CD4-positive, alpha-beta memory T cell (primary cell): ENCODE data around the gene PPM1F. TPM values are rescaled to one million over a fixed set of nuclear protein-coding genes. Genes with fewer than 3 reads are reported as not detected.

ENCODE experiments used
- CTCF ChIA-PET: fragments of 350-600 bp; sonication (Branson Sonifier 250); formaldehyde crosslinking; loops from one replicate; lab custom pipeline; 2021; ENCODE audit warnings: inconsistent platforms; ENCODE audit not compliant: partially characterized antibody; lab: Charles Lee
- POLR2A ChIA-PET: fragments of 350-600 bp; sonication (Branson Sonifier 250); formaldehyde crosslinking; loops from one replicate; lab custom pipeline; 2021; ENCODE audit not compliant: partially characterized antibody; lab: Charles Lee
- DNase-seq, 5 donors: peaks; one replicate each; pipeline versions ENCODE4 v3.0.0 to v3.0.0-alpha.2; 2020 to 2022; ENCODE audit warnings: mixed read lengths in 1 of 5
- H3K27ac ChIP-seq: one replicate; pipeline ENCODE4 v1.7.0; 2013; ENCODE audit warnings: low read depth, low read length
- H3K27me3 ChIP-seq: 2 replicates; pipeline ENCODE4 v1.7.0; 2013; ENCODE audit warnings: mild to moderate bottlenecking, low read length, moderate library complexity; ENCODE audit not compliant: insufficient read depth
- H3K36me3 ChIP-seq: 2 replicates; pipeline ENCODE4 v1.7.0; 2013; ENCODE audit warnings: mild to moderate bottlenecking, low read length, moderate library complexity; ENCODE audit not compliant: insufficient read depth
- H3K4me1 ChIP-seq: 2 replicates; pipeline ENCODE4 v1.7.0; 2013; ENCODE audit warnings: mild to moderate bottlenecking, low read length, moderate library complexity; ENCODE audit not compliant: insufficient read depth
- H3K4me3 ChIP-seq, 2 donors: one replicate each; pipeline ENCODE4 v1.7.0; 2013; ENCODE audit warnings: low read length in 2 of 2, mild to moderate bottlenecking in 1 of 2
- H3K9me3 ChIP-seq, 2 donors: one replicate each; pipeline ENCODE4 v1.7.0; 2013; ENCODE audit warnings: low read length in 2 of 2, control low read depth in 1 of 2; ENCODE audit not compliant: control insufficient read depth in 1 of 2
- H3K27ac Mint-ChIP-seq, 7 donors: one replicate each; pipeline ENCODE4 v1.8.0; 2020 to 2021; ENCODE audit warnings: mixed read lengths in 7 of 7, mild to moderate bottlenecking in 6 of 7, inconsistent platforms in 3 of 7, moderate library complexity in 3 of 7
- H3K27me3 Mint-ChIP-seq, 2 donors: one replicate each; pipeline ENCODE4 v1.8.0; 2020 to 2021; ENCODE audit warnings: mixed read lengths in 2 of 2
- H3K36me3 Mint-ChIP-seq, 2 donors: one replicate each; pipeline ENCODE4 v1.8.0; 2020 to 2021; ENCODE audit warnings: mixed read lengths in 2 of 2, inconsistent platforms in 1 of 2, mild to moderate bottlenecking in 1 of 2
- H3K4me1 Mint-ChIP-seq, 4 donors: one replicate each; pipeline ENCODE4 v1.8.0; 2020 to 2021; ENCODE audit warnings: mixed read lengths in 4 of 4, mild to moderate bottlenecking in 1 of 4
- H3K4me3 Mint-ChIP-seq, 8 donors: one replicate each; pipeline ENCODE4 v1.8.0; 2020 to 2021; ENCODE audit warnings: mixed read lengths in 8 of 8, mild to moderate bottlenecking in 7 of 8, moderate library complexity in 6 of 8, inconsistent platforms in 3 of 8
- H3K9me3 Mint-ChIP-seq, 8 donors: one replicate each; pipeline ENCODE4 v1.8.0; 2020 to 2021; ENCODE audit warnings: mixed read lengths in 8 of 8, mild to moderate bottlenecking in 5 of 8, inconsistent platforms in 3 of 8, moderate library complexity in 1 of 8
- intact Hi-C: fragments of 100-400 bp; cut with micrococcal nuclease; formaldehyde crosslinking; loops from one replicate; pipeline ENCODE4 v1.15.1; 2023
- polyA plus RNA-seq, 2 donors: library from polyadenylated mRNA; unstranded; fragments of 300-500 nt; fragmentation: Illumina TruSeq; gene quantifications; one replicate each; pipeline ENCODE4 v1.2.3, GENCODE V29; 2021
- total RNA-seq, 2 experiments: library from RNA; stranded (reverse); gene quantifications; one replicate each; pipeline ENCODE4 v1.2.3, GENCODE V29; 2021

The PPM1F gene
- total and polyA plus RNA-seq, 4 experiments from 2014 or later = 5.3 to 25.4 (median 15.2) TPM

DNA sequence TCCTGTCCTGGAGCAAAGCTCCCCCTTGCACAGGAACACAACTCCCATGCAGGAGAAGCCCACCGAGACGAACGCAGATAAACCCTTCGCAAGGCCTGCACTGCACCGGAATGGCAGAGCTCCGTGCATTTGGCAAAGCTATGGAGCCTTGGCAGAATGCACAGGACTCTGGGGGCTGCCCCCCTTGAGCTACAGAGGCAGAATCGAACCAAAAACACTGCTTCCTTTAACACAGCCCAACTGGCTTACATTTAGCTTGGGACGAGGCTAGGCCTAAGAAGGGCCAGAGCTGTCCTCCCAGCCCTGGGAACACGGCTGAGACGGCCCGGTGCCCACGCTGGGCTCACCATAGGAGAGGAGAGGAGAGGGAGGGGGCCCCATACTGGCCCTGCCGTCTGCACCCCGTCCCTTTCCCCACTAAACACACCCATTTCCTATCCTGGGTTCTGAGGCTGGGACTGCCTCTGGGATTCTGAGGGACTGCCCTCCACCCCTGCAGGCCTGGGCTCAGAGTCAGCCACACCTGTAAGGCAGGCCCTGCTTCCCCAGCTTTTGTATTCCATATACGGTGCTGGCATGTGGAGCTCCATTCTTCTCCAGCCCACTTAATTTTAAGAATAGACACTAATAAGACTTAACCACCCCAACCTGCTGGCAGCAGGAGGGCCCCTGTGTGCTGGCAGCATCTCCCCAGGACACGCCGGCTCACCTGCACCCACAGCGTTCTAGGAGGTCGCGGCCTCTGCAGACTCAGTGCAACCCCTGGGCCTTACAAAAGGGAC, 32.9 kb downstream of the PPM1F start:
- intact Hi-C loops = no loop called here
- DNase-seq = no peak
- CTCF ChIA-PET = interaction anchor here (1.3 kb wide), 1 partner anchor 16 kb away, joined by 3 read pairs; no protein-coding TSS in a partner anchor
- H3K9me3 Mint-ChIP-seq = no peaks in the 10 kb centered on the region
- no peaks in the 10 kb centered on the region for H3K36me3 Mint-ChIP-seq
- Histone ChIP-seq H3K27ac (no peak overlapping the region), H3K36me3 (no peaks in the 10 kb centered on the region), H3K4me1 (no peaks in the 10 kb centered on the region), H3K27me3 (no peaks in the 10 kb centered on the region), H3K9me3 (no peaks in the 10 kb centered on the region), H3K4me3 (no peak overlapping the region)
- no peaks in the 10 kb centered on the region for H3K4me1 Mint-ChIP-seq
- no peak overlapping the region for H3K4me3 Mint-ChIP-seq
- H3K27me3 Mint-ChIP-seq = no peaks in the 10 kb centered on the region
- no peak overlapping the region for H3K27ac Mint-ChIP-seq
- POLR2A ChIA-PET = no interaction called here

DNA sequence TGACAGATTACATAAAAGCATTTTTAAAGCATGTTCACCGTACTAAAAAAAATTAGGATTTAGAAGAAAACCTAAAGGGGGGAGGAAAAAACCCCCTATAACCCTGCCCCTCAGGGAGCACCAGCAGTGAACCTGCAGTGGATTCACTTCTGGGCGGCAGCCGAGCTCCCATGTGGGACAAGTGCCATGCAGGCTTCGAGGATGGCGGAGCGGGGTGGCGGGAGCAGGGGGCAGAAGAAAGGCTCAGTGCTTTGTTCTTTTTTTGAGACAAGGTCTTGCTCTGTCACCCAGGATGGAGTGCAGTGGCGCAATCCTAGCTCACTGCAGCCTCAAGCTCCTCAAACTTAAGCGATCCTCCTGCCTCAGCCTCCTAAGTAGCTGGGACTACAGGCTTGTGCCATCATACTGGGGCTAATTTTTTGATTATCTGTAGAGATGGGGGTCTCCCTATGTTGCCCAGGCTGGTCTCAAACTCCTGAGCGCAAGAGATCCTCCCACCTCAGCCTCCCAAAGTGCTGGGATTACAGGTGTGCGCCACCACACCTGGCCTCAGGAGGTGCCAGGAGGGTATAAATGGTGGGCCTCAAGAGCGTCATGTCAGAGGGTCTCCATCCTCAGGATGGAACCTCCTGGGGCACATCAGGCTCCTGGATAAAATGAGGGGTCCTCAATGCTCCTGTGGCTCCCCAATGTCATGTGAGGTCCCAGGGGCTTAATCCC, 34.0 kb downstream of the PPM1F start:
- H3K9me3 ChIP-seq = no peaks in the 10 kb centered on the region
- intact Hi-C loops = no loop called here
- H3K27ac Mint-ChIP-seq = no peak overlapping the region
- ChIA-PET POLR2A (no interaction called here), CTCF (interaction anchor here (1.3 kb wide), 1 partner anchor 17 kb away, joined by 3 read pairs; no protein-coding TSS in a partner anchor)
- H3K27me3 Mint-ChIP-seq = no peaks in the 10 kb centered on the region
- no peaks in the 10 kb centered on the region for H3K36me3 Mint-ChIP-seq
- no peak overlapping the region for H3K27ac ChIP-seq
- no peak overlapping the region for H3K4me3 Mint-ChIP-seq
- H3K4me1 Mint-ChIP-seq = no peaks in the 10 kb centered on the region
- H3K27me3 ChIP-seq = no peaks in the 10 kb centered on the region
- no peak overlapping the region for H3K4me3 ChIP-seq
- no peaks in the 10 kb centered on the region for H3K4me1 ChIP-seq
- H3K9me3 Mint-ChIP-seq = no peaks in the 10 kb centered on the region
- no peak for DNase-seq
- no peaks in the 10 kb centered on the region for H3K36me3 ChIP-seq

DNA sequence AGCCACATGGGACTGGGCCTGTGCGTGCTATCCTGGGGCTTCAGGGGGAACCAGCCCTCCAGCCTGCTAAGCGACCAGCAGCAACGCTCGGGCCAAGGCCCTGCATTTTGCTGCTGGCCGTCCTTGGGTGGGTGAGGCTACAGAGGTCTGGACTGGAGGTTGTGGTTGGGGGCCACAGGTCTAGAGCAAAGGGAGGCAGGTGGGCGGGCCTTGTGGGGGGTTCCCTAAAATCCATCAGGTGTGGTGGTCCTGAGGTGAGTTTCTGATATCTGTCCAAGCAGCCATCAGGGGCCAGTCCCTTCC, 34.7 kb downstream of the PPM1F start:
- no peak for DNase-seq
- Histone ChIP-seq H3K27me3 (no peaks in the 10 kb centered on the region), H3K4me3 (no peak overlapping the region), H3K4me1 (no peaks in the 10 kb centered on the region), H3K9me3 (no peaks in the 10 kb centered on the region), H3K36me3 (no peaks in the 10 kb centered on the region), H3K27ac (no peak overlapping the region)
- Mint-ChIP-seq H3K27ac (no peak overlapping the region), H3K4me3 (no peak overlapping the region), H3K9me3 (no peaks in the 10 kb centered on the region), H3K36me3 (no peaks in the 10 kb centered on the region), H3K27me3 (no peaks in the 10 kb centered on the region), H3K4me1 (no peaks in the 10 kb centered on the region)
- ChIA-PET POLR2A (no interaction called here), CTCF (interaction anchor here (1.6 kb wide), 1 partner anchor 150 kb away, joined by 3 read pairs; no protein-coding TSS in a partner anchor)
- intact Hi-C loops = no loop called here

DNA sequence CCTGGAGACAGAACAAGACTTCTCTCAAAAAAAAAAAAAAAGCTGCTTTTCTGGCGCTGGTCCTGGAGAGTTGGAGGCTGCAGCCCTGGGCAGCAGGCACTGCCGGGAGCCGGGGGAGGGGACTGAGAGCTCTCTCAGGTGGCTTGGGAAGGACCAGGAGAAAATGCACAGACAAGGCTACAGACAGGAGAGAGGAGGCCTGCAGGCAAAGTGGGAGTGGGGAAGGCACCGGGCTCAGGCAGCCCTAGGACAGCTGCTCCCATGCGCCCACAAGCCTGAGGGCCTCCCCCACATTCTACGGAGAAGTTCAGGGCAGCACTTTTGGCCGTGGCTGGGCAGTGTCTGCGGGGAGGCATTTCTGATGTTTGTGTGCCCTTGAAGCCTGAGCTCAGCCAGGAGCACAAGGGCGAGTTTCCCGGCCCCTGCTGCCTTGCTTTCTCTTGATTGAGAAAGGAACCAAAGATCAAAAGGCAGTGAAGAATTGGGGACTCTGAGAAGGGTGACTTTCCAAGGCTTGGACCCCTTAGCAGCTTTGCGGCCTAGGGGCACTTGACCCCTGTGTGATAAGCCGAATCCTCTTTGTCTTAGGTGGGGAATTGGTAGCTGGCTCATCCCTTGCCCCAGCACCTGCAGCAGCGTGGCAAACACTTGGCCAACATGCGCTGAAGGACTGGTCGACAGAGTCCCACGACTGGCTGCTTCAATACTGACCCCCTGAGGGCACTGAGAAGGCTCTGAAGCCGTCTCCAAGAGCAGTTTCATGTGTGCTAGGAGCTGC, 35.3 kb downstream of the PPM1F start:
- no peak overlapping the region for H3K4me3 ChIP-seq
- Mint-ChIP-seq H3K27ac (peak overlapping the region in 1 of 7 donors; percentile 8), H3K36me3 (no peaks in the 10 kb centered on the region), H3K4me1 (no peaks in the 10 kb centered on the region), H3K9me3 (no peaks in the 10 kb centered on the region), H3K27me3 (no peaks in the 10 kb centered on the region), H3K4me3 (no peak overlapping the region)
- no peaks in the 10 kb centered on the region for H3K9me3 ChIP-seq
- ChIA-PET CTCF (interaction anchor here (1.6 kb wide), 1 partner anchor 150 kb away, joined by 3 read pairs; no protein-coding TSS in a partner anchor), POLR2A (no interaction called here)
- H3K27me3 ChIP-seq = no peaks in the 10 kb centered on the region
- DNase-seq = no peak
- no peaks in the 10 kb centered on the region for H3K36me3 ChIP-seq
- no peaks in the 10 kb centered on the region for H3K4me1 ChIP-seq
- no peak overlapping the region for H3K27ac ChIP-seq
- intact Hi-C loops = no loop called here

DNA sequence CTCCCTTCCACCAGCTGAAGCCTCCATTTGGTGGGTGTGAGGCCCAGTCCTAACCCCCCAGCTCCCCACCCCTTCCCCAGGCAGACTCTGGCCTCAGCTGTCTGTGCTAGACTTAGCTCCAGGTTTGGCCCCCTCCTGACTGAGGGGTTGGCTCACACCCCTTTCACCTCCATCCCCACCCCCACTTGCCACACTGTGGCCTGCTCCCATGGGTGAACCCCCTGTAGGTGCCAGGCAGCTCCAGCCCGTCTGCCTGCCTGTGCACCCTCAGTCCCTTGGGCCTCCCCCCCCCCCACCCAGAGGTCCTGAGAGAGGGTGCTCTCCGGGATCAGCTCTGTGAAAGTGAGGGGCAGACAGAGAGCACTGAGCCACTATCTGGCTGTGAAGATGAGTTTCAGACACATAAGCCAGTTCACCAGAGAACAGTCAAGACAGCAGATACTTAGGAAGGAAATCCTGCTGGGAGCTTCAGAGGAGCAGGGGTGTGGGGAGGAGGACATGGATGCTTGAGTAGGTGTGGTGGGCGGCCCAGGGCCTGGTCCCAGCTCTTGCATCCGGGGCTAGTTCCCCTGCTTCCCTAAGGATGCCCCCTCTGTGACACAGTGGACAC, 36.2 kb downstream of the PPM1F start:
- POLR2A ChIA-PET = no interaction called here
- H3K27ac Mint-ChIP-seq = peak overlapping the region in 1 of 7 donors; percentile 64

DNA sequence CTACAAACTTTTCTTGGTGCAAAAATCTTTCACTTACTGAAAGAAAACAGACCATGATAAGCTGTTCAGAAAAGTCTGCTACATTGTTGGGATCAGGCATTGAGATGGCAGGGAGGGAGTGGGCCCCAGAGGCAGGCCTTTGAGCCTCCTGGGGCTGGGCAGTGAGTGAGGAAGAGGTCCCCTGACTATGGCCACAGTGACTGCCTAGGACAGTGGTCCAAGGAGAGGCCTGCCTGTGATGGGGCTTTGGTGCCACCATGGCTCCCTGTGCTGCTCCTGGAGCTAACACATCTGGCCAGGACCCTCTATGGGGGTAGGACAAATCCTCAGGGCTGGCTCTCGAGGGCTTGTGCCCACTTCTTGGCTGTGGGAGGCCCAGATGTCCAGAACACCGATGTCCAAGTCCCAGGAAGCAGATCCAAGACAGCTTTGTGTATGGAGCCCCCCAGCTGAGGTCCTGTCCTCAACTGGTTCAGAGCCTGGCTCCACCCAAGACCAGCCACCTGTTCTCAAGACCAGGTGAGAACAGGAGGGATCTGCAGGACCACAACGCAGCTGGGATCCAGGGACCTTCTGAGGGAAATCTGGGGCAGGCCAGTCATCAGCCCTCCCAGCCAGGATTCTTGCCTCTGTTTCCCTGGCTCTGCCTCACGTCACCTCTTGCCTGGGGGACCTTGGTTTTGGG, 36.9 kb downstream of the PPM1F start:
- DNase-seq = no peak
- Histone ChIP-seq H3K4me1 (no peaks in the 10 kb centered on the region), H3K27ac (no peak overlapping the region), H3K27me3 (no peaks in the 10 kb centered on the region), H3K9me3 (no peaks in the 10 kb centered on the region), H3K4me3 (no peak overlapping the region), H3K36me3 (no peaks in the 10 kb centered on the region)
- Mint-ChIP-seq H3K36me3 (no peaks in the 10 kb centered on the region), H3K4me1 (no peaks in the 10 kb centered on the region), H3K27me3 (no peaks in the 10 kb centered on the region), H3K4me3 (no peak overlapping the region), H3K9me3 (no peaks in the 10 kb centered on the region), H3K27ac (no peak overlapping the region)
- ChIA-PET CTCF (interaction anchor here (0.5 to 1.0 kb wide), 2 partner anchors 57 to 1550 kb away, joined by 3 read pairs; no protein-coding TSS in a partner anchor), POLR2A (no interaction called here)
- intact Hi-C loops = no loop called here

More for the DNA sequence above, 36.2 kb downstream of the PPM1F start:
- no peaks in the 10 kb centered on the region for H3K4me1 ChIP-seq
- Mint-ChIP-seq H3K36me3 (no peaks in the 10 kb centered on the region), H3K4me3 (no peak overlapping the region), H3K27me3 (no peaks in the 10 kb centered on the region), H3K4me1 (no peaks in the 10 kb centered on the region), H3K9me3 (no peaks in the 10 kb centered on the region)
- DNase-seq = no peak
- H3K9me3 ChIP-seq = no peaks in the 10 kb centered on the region
- CTCF ChIA-PET = interaction anchor here (0.5 to 1.6 kb wide), 2 partner anchors 149 to 1551 kb away, joined by 3 read pairs; no protein-coding TSS in a partner anchor
- H3K27me3 ChIP-seq = no peaks in the 10 kb centered on the region
- H3K27ac ChIP-seq = no peak overlapping the region
- no peaks in the 10 kb centered on the region for H3K36me3 ChIP-seq
- intact Hi-C loops = no loop called here
- no peak overlapping the region for H3K4me3 ChIP-seq
